SU-DHL-6 (cell line): ENCODE results near the gene ORAI2.

Source experiments
- EZH2phosphoT487 ChIP-seq: fragments of 200-600 bp; sonication (generic), shearing (Covaris generic); conservative IDR thresholded peaks from 2 replicates; pipeline ENCODE4 v1.6.1; 2018; ENCODE audit warnings: mild to moderate bottlenecking, antibody characterized with exemption, low read length, moderate library complexity, mixed read lengths
- TF ChIP-seq, protein P1 (sequence below): fragments of 200-600 bp; sonication (generic); IDR thresholded peaks from one replicate; pipeline ENCODE4 v1.5.1; 2017; ENCODE audit warnings: antibody characterized with exemption, mild to moderate bottlenecking, low read length, moderate library complexity; ENCODE audit not compliant: insufficient read depth, poor library complexity, severe bottlenecking

- TF ChIP-seq, protein P1, sequence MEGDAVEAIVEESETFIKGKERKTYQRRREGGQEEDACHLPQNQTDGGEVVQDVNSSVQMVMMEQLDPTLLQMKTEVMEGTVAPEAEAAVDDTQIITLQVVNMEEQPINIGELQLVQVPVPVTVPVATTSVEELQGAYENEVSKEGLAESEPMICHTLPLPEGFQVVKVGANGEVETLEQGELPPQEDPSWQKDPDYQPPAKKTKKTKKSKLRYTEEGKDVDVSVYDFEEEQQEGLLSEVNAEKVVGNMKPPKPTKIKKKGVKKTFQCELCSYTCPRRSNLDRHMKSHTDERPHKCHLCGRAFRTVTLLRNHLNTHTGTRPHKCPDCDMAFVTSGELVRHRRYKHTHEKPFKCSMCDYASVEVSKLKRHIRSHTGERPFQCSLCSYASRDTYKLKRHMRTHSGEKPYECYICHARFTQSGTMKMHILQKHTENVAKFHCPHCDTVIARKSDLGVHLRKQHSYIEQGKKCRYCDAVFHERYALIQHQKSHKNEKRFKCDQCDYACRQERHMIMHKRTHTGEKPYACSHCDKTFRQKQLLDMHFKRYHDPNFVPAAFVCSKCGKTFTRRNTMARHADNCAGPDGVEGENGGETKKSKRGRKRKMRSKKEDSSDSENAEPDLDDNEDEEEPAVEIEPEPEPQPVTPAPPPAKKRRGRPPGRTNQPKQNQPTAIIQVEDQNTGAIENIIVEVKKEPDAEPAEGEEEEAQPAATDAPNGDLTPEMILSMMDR, result no peak
- TF ChIP-seq EZH2phosphoT487, result no peak
Observed at GRCh38 chr7:102400360-102400759, 33.0 kb upstream of the ORAI2 start.
